H1 (cell line): Measurements from ENCODE around the gene SMARCAL1. TPM values are rescaled to one million over a fixed set of nuclear protein-coding genes. Genes with fewer than 3 reads are reported as not detected.

ENCODE experiments used
- ASH2L ChIP-seq: fragments of 200-600, 300-600 bp; sonication (generic); IDR thresholded peaks from one replicate; pipeline ENCODE4 v1.7.1; 2017; ENCODE audit warnings: low read length
- BCL11A ChIP-seq, 2 experiments: IDR thresholded peaks; one replicate each; pipeline ENCODE4 v1.6.1; 2011; ENCODE audit warnings: low read depth in 2 of 2, low read length in 2 of 2, mild to moderate bottlenecking in 2 of 2
- CBX5 ChIP-seq: fragments of 300-800, 300-1000 bp; sonication (generic); IDR thresholded peaks from 2 replicates; pipeline ENCODE4 v1.7.1; 2016; ENCODE audit warnings: antibody characterized with exemption, low read length, low read depth
- CHD1 ChIP-seq: IDR thresholded peaks from 2 replicates; pipeline ENCODE4 v1.6.1; 2012; ENCODE audit warnings: low read depth, low read length, improper control_type of control experiment
- EGR1 ChIP-seq: IDR thresholded peaks from 2 replicates; pipeline ENCODE4 v1.6.1; 2011; ENCODE audit warnings: low read depth, low read length, borderline replicate concordance
- EZH2 ChIP-seq: fragments of 200-600 bp; sonication (generic); IDR thresholded peaks from 2 replicates; pipeline ENCODE4 v1.7.1; 2012; ENCODE audit warnings: low read depth, mild to moderate bottlenecking, moderate library complexity, low read length, inconsistent platforms; ENCODE audit not compliant: severe bottlenecking
- GABPA ChIP-seq: IDR thresholded peaks from 2 replicates; pipeline ENCODE4 v1.6.1; 2011; ENCODE audit warnings: mild to moderate bottlenecking, low read length, moderate library complexity, borderline replicate concordance; ENCODE audit not compliant: insufficient read depth
- GTF2F1 ChIP-seq: IDR thresholded peaks from 2 replicates; pipeline ENCODE4 v1.6.1; 2012; ENCODE audit warnings: low read depth, low read length, improper control_type of control experiment, borderline replicate concordance
- HDAC2 ChIP-seq, 2 experiments: fragments of 300-600 bp in 1 of 2; sonication (generic) in 1 of 2; IDR thresholded peaks; 2 replicates each; pipeline ENCODE4 v1.6.1; 2011 to 2012; ENCODE audit warnings: low read depth in 2 of 2, low read length in 2 of 2, mild to moderate bottlenecking in 2 of 2, moderate library complexity in 2 of 2, borderline replicate concordance in 1 of 2, inconsistent platforms in 1 of 2
- NRF1 ChIP-seq: IDR thresholded peaks from 2 replicates; pipeline ENCODE4 v1.6.1; 2011; ENCODE audit warnings: mild to moderate bottlenecking, low read depth, low read length, improper control_type of control experiment
- PHF8 ChIP-seq: fragments of 200-600 bp; sonication (generic); conservative IDR thresholded peaks from 2 replicates; pipeline ENCODE4 v1.7.1; 2012; ENCODE audit warnings: low read depth, mild to moderate bottlenecking, inconsistent platforms, low read length, moderate library complexity
- POLR2A ChIP-seq, 2 experiments: IDR thresholded peaks; 1 replicate in 1 of 2; 2 replicates in 1 of 2; pipeline ENCODE4 v1.6.1; 2011; ENCODE audit warnings: low read depth in 2 of 2, low read length in 2 of 2, mild to moderate bottlenecking in 2 of 2; ENCODE audit errors: control extremely low read depth in 1 of 2
- SIX5 ChIP-seq: IDR thresholded peaks from 2 replicates; pipeline ENCODE4 v1.6.1; 2011; ENCODE audit warnings: mild to moderate bottlenecking, low read depth, low read length
- SP1 ChIP-seq: IDR thresholded peaks from 2 replicates; pipeline ENCODE4 v1.6.1; 2011; ENCODE audit warnings: low read depth, low read length
- SP2 ChIP-seq: IDR thresholded peaks from 2 replicates; pipeline ENCODE4 v1.6.1; 2012; ENCODE audit warnings: mild to moderate bottlenecking, low read length, inconsistent platforms
- TAF1 ChIP-seq: IDR thresholded peaks from 2 replicates; pipeline ENCODE4 v1.6.1; 2011; ENCODE audit warnings: mild to moderate bottlenecking, low read depth, low read length
- TAF7 ChIP-seq: optimal IDR thresholded peaks from 2 replicates; pipeline ENCODE3; 2011; ENCODE audit warnings: low read depth, mild to moderate bottlenecking, inconsistent platforms, low read length, moderate library complexity, borderline replicate concordance
- TBP ChIP-seq: IDR thresholded peaks from 2 replicates; pipeline ENCODE4 v1.6.1; 2011; ENCODE audit warnings: low read depth, low read length, improper control_type of control experiment
- TCF12 ChIP-seq: IDR thresholded peaks from 2 replicates; pipeline ENCODE4 v1.6.1; 2011; ENCODE audit warnings: low read depth, mild to moderate bottlenecking, low read length
- TEAD4 ChIP-seq: IDR thresholded peaks from 2 replicates; pipeline ENCODE4 v1.6.1; 2012; ENCODE audit warnings: low read depth, low read length, inconsistent platforms, mixed read lengths
- ZNF274 ChIP-seq: IDR thresholded peaks from 2 replicates; pipeline ENCODE4 v1.7.0; 2012; ENCODE audit warnings: low read length, borderline replicate concordance; ENCODE audit errors: extremely low read depth
- polyA plus RNA-seq, 7 experiments: library from polyadenylated mRNA; depleted of rRNA in 3 of 7; stranded (reverse) in 5 of 7; unstranded in 2 of 7; fragments of >200 nt in 5 of 7; fragments of 200-250 nt in 2 of 7; gene quantifications; 1 replicate in 5 of 7; 2 replicates in 1 of 7; 4 replicates in 1 of 7; pipeline versions ENCODE4 v1.2.1 to v1.2.3, GENCODE V29; 2011 to 2013; ENCODE audit warnings: missing spikeins in 2 of 7, mixed read lengths in 2 of 7
- total RNA-seq: library from RNA; stranded (reverse); fragmentation: NEBNext Ultra II Directional; extraction: Animal tissue kit (Norgen Biotek cat#: 25700); gene quantifications from 2 replicates; pipeline ENCODE4 v1.2.1, GENCODE V29; 2021
- TF ChIP-seq, protein P1 (sequence below): IDR thresholded peaks from 2 replicates; pipeline ENCODE4 v1.6.1; 2012; ENCODE audit warnings: low read length, inconsistent platforms

The SMARCAL1 gene
- total and polyA plus RNA-seq, 2 of the 8 experiments (the other 6 are each of a cell fraction or from before 2014, with no cell fraction given): 17.6 to 17.9 TPM

GRCh38 chr2:216498379-216499352, 86.4 kb downstream of the SMARCAL1 start, which contains the start of gene RPL37A (continued):
- TF ChIP-seq, protein P1, sequence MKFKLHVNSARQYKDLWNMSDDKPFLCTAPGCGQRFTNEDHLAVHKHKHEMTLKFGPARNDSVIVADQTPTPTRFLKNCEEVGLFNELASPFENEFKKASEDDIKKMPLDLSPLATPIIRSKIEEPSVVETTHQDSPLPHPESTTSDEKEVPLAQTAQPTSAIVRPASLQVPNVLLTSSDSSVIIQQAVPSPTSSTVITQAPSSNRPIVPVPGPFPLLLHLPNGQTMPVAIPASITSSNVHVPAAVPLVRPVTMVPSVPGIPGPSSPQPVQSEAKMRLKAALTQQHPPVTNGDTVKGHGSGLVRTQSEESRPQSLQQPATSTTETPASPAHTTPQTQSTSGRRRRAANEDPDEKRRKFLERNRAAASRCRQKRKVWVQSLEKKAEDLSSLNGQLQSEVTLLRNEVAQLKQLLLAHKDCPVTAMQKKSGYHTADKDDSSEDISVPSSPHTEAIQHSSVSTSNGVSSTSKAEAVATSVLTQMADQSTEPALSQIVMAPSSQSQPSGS: peak; percentile 61; the same call in 1 of the 2 replicates
- TF ChIP-seq SP2 (peak; percentile 91), HDAC2 (IDR thresholded peaks at IDR 0.05; ENCODE audit: borderline replicate concordance in 1 of 2, low read depth in 2 of 2, low read length in 2 of 2) (no peak), CHD1 (no peak; the same call in 1 of the 2 replicates), CBX5 (no peak), POLR2A (IDR thresholded peaks at IDR 0.05; ENCODE audit: control extremely low read depth in 1 of 2, low read depth in 2 of 2, low read length in 2 of 2) (peak; percentile 98 to 100), EGR1 (peak; percentile 58; the same call in 1 of the 2 replicates), TEAD4 (peak; percentile 54; the same call in 1 of the 2 replicates), TAF7 (peak; percentile 100), GTF2F1 (peak; percentile 75; the same call in 1 of the 2 replicates), ASH2L (peak; percentile 90), TBP (peak; percentile 99), EZH2 (no peak), SIX5 (no peak; the same call in 1 of the 2 replicates), PHF8 (peak; percentile 99), TAF1 (peak; percentile 100), SP1 (peak; percentile 77; the same call in 1 of the 2 replicates), BCL11A (IDR thresholded peaks at IDR 0.05; ENCODE audit: low read depth in 2 of 2, low read length in 2 of 2) (no peak), ZNF274 (no peak), TCF12 (0 out of 2 replicates have a peak, but pooled peaks have one; percentile 58), GABPA (peak; percentile 83; the same call in 1 of the 2 replicates), NRF1 (peak; percentile 68)
